Spleen (tissue), 11 donors: ENCODE data around the gene GLUL. TPM values are rescaled to one million over a fixed set of nuclear protein-coding genes. Genes with fewer than 3 reads are reported as not detected.
A peak's percentile ranks its signal among the peaks of the same experiment; 100 is the strongest.
"Not testable (repeated sequence)": the region's sequence is repeated elsewhere in the genome, so short reads cannot be mapped to it uniquely, and the experiment has no call there.

Source experiments
- DNase-seq: peaks from one replicate; pipeline ENCODE4 v3.0.0-alpha.2; 2020
- H3K27ac ChIP-seq, 8 donors: fragments of 200-600 bp; sonication (generic) in 7 of 8; 1 replicate in 4 of 8; 2 replicates in 4 of 8; pipeline versions ENCODE4 v1.5.0 to v1.8.0; 2016 to 2021; ENCODE audit warnings: inconsistent platforms in 4 of 8, mild to moderate bottlenecking in 4 of 8, moderate library complexity in 1 of 8
- H3K27me3 ChIP-seq, 7 donors: fragments of 200-600 bp; sonication (generic) in 6 of 7; replicated peaks in 1 of 7; 1 replicate in 4 of 7; 2 replicates in 3 of 7; pipeline versions ENCODE4 v1.5.0 to v1.8.0; 2016 to 2021; ENCODE audit warnings: inconsistent platforms in 3 of 7, mild to moderate bottlenecking in 1 of 7
- H3K36me3 ChIP-seq, 6 donors: fragments of 200-600 bp; sonication (generic) in 5 of 6; 1 replicate in 4 of 6; 2 replicates in 2 of 6; pipeline versions ENCODE4 v1.5.0 to v1.8.0; 2016 to 2021; ENCODE audit warnings: inconsistent platforms in 2 of 6
- H3K4me1 ChIP-seq, 6 donors: fragments of 200-600 bp; sonication (generic) in 5 of 6; 1 replicate in 3 of 6; 2 replicates in 3 of 6; pipeline versions ENCODE4 v1.5.0 to v1.8.0; 2016 to 2021; ENCODE audit warnings: inconsistent platforms in 3 of 6
- H3K4me3 ChIP-seq, 8 donors: fragments of 200-600 bp; sonication (generic) in 7 of 8; 1 replicate in 4 of 8; 2 replicates in 4 of 8; pipeline versions ENCODE4 v1.5.0 to v1.8.0; 2016 to 2021; ENCODE audit warnings: inconsistent platforms in 4 of 8, mild to moderate bottlenecking in 4 of 8, moderate library complexity in 2 of 8
- H3K9me3 ChIP-seq, 8 donors: fragments of 200-600 bp; sonication (generic) in 7 of 8; 1 replicate in 4 of 8; 2 replicates in 4 of 8; pipeline versions ENCODE4 v1.5.0 to v1.8.0; 2016 to 2021; ENCODE audit warnings: inconsistent platforms in 4 of 8
- POLR2A ChIP-seq, 3 donors: fragments of 450-650 bp; IDR thresholded peaks; one replicate each; pipeline ENCODE4 v1.5.1; 2017; ENCODE audit warnings: antibody characterized with exemption in 3 of 3, mild to moderate bottlenecking in 1 of 3
- POLR2AphosphoS5 ChIP-seq, 3 donors: sonication (generic); formaldehyde crosslinking; IDR thresholded peaks; one replicate each; pipeline ENCODE4 v1.5.1; 2017; ENCODE audit warnings: antibody characterized with exemption in 3 of 3
- WGBS, 5 donors: extraction: QIAGEN DNeasy Blood & Tissue Kit in 3 of 5; methylation state at CpG; one replicate each; pipeline versions ENCODE4 v1.1.5 to v1.1.7; 2013 to 2018; 5-methylcytosine and 5-hydroxymethylcytosine counted together
- intact Hi-C: fragments of 100-400 bp; cut with DNase I; formaldehyde crosslinking; loops from one replicate; pipeline ENCODE4 v1.15.0; 2023; ENCODE audit warnings: low total_unique reads
- polyA plus RNA-seq, 3 donors: library from polyadenylated mRNA; stranded (reverse); fragments of 200-250 nt; gene quantifications; one replicate each; pipeline ENCODE4 v1.2.1, GENCODE V29; 2013
- total RNA-seq, 7 donors: library from RNA; depleted of rRNA in 3 of 7; stranded (reverse); fragments of >200 nt in 3 of 7; fragmentation: NEBNext Ultra II Directional in 4 of 7; extraction: Animal tissue kit (Norgen Biotek cat#: 25700) in 4 of 7; gene quantifications; one replicate each; pipeline versions ENCODE4 v1.1.0 to v1.2.1, GENCODE V29; 2016 to 2021
- TF ChIP-seq, protein P1 (sequence below), 11 experiments: fragments of 200-600 bp in 7 of 11; fragments of 450-650 bp in 4 of 11; sonication (generic) in 4 of 11; IDR thresholded peaks in 8 of 11; conservative IDR thresholded peaks in 3 of 11; 1 replicate in 7 of 11; 2 replicates in 4 of 11; pipeline versions ENCODE4 v1.4.0 to v1.8.0; 2016 to 2021; ENCODE audit warnings: antibody characterized with exemption in 11 of 11, inconsistent platforms in 4 of 11, mild to moderate bottlenecking in 1 of 11
- donor health status: healthy with polysubstance abuse.
- donor health status: DM: no; HTN: no; CAD: no; lungs with moderate emphysema.
- donor health status: DM: no; HTN: no; CAD: no.
- donor health status: Bipolar disorder and iron deficiency.
- donor health status: healthy.
- donor health status: DM: no; HTN: no; CAD: no.
- donor health status: DM: yes; HTN: yes; CAD: no.

Gene GLUL
- total and polyA plus RNA-seq, 10 donors: 113 to 2,370 (median 1,240) TPM

GRCh38 chr1:182338806-182339370, 52.7 kb downstream of the GLUL start:
- Histone ChIP-seq H3K9me3 (no peaks in the 10 kb centered on the region), H3K36me3 (no peaks in the 10 kb centered on the region), H3K27me3 (peaks cover 0 to 20% (median 0%) of the 10 kb centered on the region in 7 donors), H3K27ac (peak overlapping the region in 3 of 8 donors; percentile 36 to 58 (median 55)), H3K4me3 (no peak overlapping the region), H3K4me1 (peaks cover 0 to 17% (median 6%) of the 10 kb centered on the region in 6 donors)
- TF ChIP-seq POLR2A (IDR thresholded peaks at IDR 0.05) (no peak), POLR2AphosphoS5 (IDR thresholded peaks at IDR 0.05) (no peak)
- TF ChIP-seq, protein P1, sequence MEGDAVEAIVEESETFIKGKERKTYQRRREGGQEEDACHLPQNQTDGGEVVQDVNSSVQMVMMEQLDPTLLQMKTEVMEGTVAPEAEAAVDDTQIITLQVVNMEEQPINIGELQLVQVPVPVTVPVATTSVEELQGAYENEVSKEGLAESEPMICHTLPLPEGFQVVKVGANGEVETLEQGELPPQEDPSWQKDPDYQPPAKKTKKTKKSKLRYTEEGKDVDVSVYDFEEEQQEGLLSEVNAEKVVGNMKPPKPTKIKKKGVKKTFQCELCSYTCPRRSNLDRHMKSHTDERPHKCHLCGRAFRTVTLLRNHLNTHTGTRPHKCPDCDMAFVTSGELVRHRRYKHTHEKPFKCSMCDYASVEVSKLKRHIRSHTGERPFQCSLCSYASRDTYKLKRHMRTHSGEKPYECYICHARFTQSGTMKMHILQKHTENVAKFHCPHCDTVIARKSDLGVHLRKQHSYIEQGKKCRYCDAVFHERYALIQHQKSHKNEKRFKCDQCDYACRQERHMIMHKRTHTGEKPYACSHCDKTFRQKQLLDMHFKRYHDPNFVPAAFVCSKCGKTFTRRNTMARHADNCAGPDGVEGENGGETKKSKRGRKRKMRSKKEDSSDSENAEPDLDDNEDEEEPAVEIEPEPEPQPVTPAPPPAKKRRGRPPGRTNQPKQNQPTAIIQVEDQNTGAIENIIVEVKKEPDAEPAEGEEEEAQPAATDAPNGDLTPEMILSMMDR (IDR thresholded peaks at IDR 0.05 in 8 of 11, conservative IDR thresholded peaks at IDR 0.05 in 3 of 11): no peak
- intact Hi-C loops: no loop called here
- WGBS, 5 donors: 87 to 95% (median 90%) methylated on average over 13 of the region's 13 CpGs
- no peak for DNase-seq

DNA sequence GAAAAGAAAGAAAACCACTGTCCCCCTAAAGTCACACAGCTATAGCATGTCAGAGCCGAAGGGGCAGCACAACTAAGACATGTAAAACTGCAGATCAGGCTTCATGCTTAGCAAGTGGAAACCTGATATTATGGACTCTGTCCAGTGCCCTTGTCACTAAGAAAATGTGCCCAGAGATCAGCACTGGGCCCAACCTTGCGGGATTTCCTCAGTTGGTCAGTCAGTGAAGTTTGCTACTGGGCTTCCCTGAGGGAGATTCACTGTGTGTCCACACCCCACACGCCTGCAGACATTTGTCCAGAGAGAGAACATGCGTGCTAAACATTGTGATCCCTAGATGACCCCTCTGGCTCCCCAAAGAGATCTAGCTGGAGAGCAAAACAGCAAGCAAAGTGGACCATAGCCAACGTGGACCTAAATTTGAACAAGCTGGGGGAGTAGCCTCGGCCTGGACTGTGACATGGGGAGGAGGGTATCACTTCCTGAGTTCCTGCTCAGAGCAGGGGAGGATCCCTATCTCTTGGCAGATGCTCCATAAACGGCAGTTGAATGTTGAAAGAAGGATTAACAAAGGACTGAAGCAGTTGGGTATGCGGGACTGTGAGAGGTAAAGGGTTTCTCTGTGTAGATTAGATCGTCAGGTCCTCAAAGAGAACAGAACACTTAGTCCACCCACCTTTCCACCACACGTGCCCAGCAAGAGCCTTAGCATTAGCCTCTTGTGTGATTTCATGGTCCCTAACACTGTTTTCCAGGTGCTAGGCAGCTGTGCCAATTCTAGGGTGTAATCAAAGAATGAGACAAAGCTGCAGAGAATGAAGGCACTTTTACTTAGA, 53.6 kb downstream of the GLUL start:
- DNase-seq: no peak
- WGBS, 5 donors: 72 to 79% (median 74%) methylated on average over 9 to 10 of the region's 10 CpGs
- Histone ChIP-seq H3K27ac (peak overlapping the region in 6 of 8 donors; percentile 13 to 58 (median 48)), H3K9me3 (no peaks in the 10 kb centered on the region), H3K4me3 (no peak overlapping the region), H3K27me3 (peaks cover 0 to 22% (median 0%) of the 10 kb centered on the region in 7 donors), H3K36me3 (no peaks in the 10 kb centered on the region), H3K4me1 (peaks cover 0 to 17% (median 6%) of the 10 kb centered on the region in 6 donors)
- intact Hi-C loops: no loop called here
- TF ChIP-seq, protein P1 (IDR thresholded peaks at IDR 0.05 in 8 of 11, conservative IDR thresholded peaks at IDR 0.05 in 3 of 11): no peak
- TF ChIP-seq POLR2A (IDR thresholded peaks at IDR 0.05) (no peak), POLR2AphosphoS5 (IDR thresholded peaks at IDR 0.05) (peak in 1 of 3 donors; percentile 48)

GRCh38 chr1:182335771-182336566, 55.6 kb downstream of the GLUL start:
- WGBS, 5 donors: 49 to 67% (median 54%) methylated on average over 16 of the region's 16 CpGs

GRCh38 chr1:182333071-182333571, 58.5 kb downstream of the GLUL start:
- H3K27ac ChIP-seq, intact Hi-C loops, DNase-seq, H3K4me3 ChIP-seq, H3K9me3 ChIP-seq, H3K36me3 ChIP-seq: not testable (repeated sequence)
- Histone ChIP-seq H3K27me3 (peaks cover 0 to 22% (median 0%) of the 10 kb centered on the region in 7 donors), H3K4me1 (peaks cover 0 to 17% (median 6%) of the 10 kb centered on the region in 6 donors)
- 88 to 97% (median 91%) methylated on average over 4 to 5 of the region's 5 CpGs for WGBS, 5 donors

More at GRCh38 chr1:182335771-182336566, 55.6 kb downstream of the GLUL start:
- TF ChIP-seq POLR2A (IDR thresholded peaks at IDR 0.05) (no peak), POLR2AphosphoS5 (IDR thresholded peaks at IDR 0.05) (no peak)
- TF ChIP-seq, protein P1 (IDR thresholded peaks at IDR 0.05 in 8 of 11, conservative IDR thresholded peaks at IDR 0.05 in 3 of 11): no peak
- Histone ChIP-seq H3K4me1 (peaks cover 0 to 17% (median 6%) of the 10 kb centered on the region in 6 donors), H3K4me3 (peak overlapping the region in 1 of 8 donors; percentile 13), H3K27me3 (peaks cover 0 to 26% (median 0%) of the 10 kb centered on the region in 7 donors), H3K9me3 (no peaks in the 10 kb centered on the region), H3K36me3 (no peaks in the 10 kb centered on the region), H3K27ac (peak overlapping the region in 3 of 8 donors; percentile 1 to 55 (median 52))
- intact Hi-C loops: no loop called here
- DNase-seq: no peak
